ENCODE results near the gene FNIP2.
"Not testable (repeated sequence)": the region's sequence is repeated elsewhere in the genome, so short reads cannot be mapped to it uniquely, and the experiment has no call there.

GRCh38 chr4:158759539-158759938 lies 9.3 kb upstream of the FNIP2 start:
- not testable (repeated sequence) for TF ChIP-seq CTCF (IDR thresholded peaks at IDR 0.05; ENCODE audit: insufficient read depth, low read depth, low read length); EZH2 (IDR thresholded peaks at IDR 0.05; ENCODE audit: insufficient read depth, low read length)
